ENCODE data around the gene INF2.

Gene INF2

GRCh38 chr14:104678901-104679705 lies 10.3 kb upstream of the INF2 start:
- no peak for TF ChIP-seq CTCF (IDR thresholded peaks at IDR 0.05; ENCODE audit: low read depth, low read length, missing control alignments)
- no peak overlapping the region for H3K4me3 ChIP-seq (ENCODE audit: low read depth, low read length)
- DNase-seq (ENCODE audit: low read depth): no peak

- TF ChIP-seq CTCF (IDR thresholded peaks at IDR 0.05; ENCODE audit: low read depth, low read length, missing control alignments): no peak
- H3K4me3 ChIP-seq (ENCODE audit: low read depth, low read length): no peak overlapping the region
- DNase-seq (ENCODE audit: low read depth): no peak
Measured at GRCh38 chr14:104680056-104680805, 9.2 kb upstream of the INF2 start.

- DNase-seq (ENCODE audit: low read depth): peak; percentile 73
- H3K4me3 ChIP-seq (ENCODE audit: low read depth, low read length): no peak overlapping the region
- peak; percentile 36 for TF ChIP-seq CTCF (IDR thresholded peaks at IDR 0.05; ENCODE audit: low read depth, low read length, missing control alignments)
Measured at GRCh38 chr14:104680806-104681688, 8.4 kb upstream of the INF2 start.

- no peak for DNase-seq (ENCODE audit: low read depth)
- H3K4me3 ChIP-seq (ENCODE audit: low read depth, low read length): no peak overlapping the region
- no peak for TF ChIP-seq CTCF (IDR thresholded peaks at IDR 0.05; ENCODE audit: low read depth, low read length, missing control alignments)
Measured at GRCh38 chr14:104681689-104682074, 7.7 kb upstream of the INF2 start.

- no peak for TF ChIP-seq CTCF (IDR thresholded peaks at IDR 0.05; ENCODE audit: low read depth, low read length, missing control alignments)
- DNase-seq (ENCODE audit: low read depth): no peak
- H3K4me3 ChIP-seq (ENCODE audit: low read depth, low read length): no peak overlapping the region
Measured at GRCh38 chr14:104682107-104682593, 7.3 kb upstream of the INF2 start.

- H3K4me3 ChIP-seq (ENCODE audit: low read depth, low read length): no peak overlapping the region
- TF ChIP-seq CTCF (IDR thresholded peaks at IDR 0.05; ENCODE audit: low read depth, low read length, missing control alignments): no peak
- DNase-seq (ENCODE audit: low read depth): no peak
Measured at GRCh38 chr14:104683653-104684448, 5.6 kb upstream of the INF2 start.
